ENCODE data around the gene PC.
"Not testable (repeated sequence)": the region's sequence is repeated elsewhere in the genome, so short reads cannot be mapped to it uniquely, and the experiment has no call there.

Gene PC

GRCh38 chr11:66969584-66970225 is 11.5 kb upstream of the PC start:
- no peak overlapping the region for H3K27ac Mint-ChIP-seq
- peaks cover 9% of the 10 kb centered on the region for H3K27me3 Mint-ChIP-seq
- DNase-seq: no peak
- H3K4me1 Mint-ChIP-seq: peaks cover 21% of the 10 kb centered on the region
- no peak for ATAC-seq
- H3K9me3 Mint-ChIP-seq: no peaks in the 10 kb centered on the region
- no peak overlapping the region for H3K4me3 Mint-ChIP-seq

- H3K27me3 Mint-ChIP-seq: peaks cover 9% of the 10 kb centered on the region
- no peak overlapping the region for H3K27ac Mint-ChIP-seq
- H3K4me3 Mint-ChIP-seq: no peak overlapping the region
- DNase-seq: no peak
- peaks cover 21% of the 10 kb centered on the region for H3K4me1 Mint-ChIP-seq
- no peaks in the 10 kb centered on the region for H3K9me3 Mint-ChIP-seq
- ATAC-seq: no peak
These were observed 9.7 kb upstream of the PC start for GRCh38 chr11:66967670-66968425.

GRCh38 chr11:66966351-66966750 is 8.2 kb upstream of the PC start:
- Mint-ChIP-seq H3K4me3 (no peak overlapping the region), H3K4me1 (peaks cover 21% of the 10 kb centered on the region), H3K27me3 (peaks cover 9% of the 10 kb centered on the region), H3K27ac (no peak overlapping the region), H3K9me3 (no peaks in the 10 kb centered on the region)
- no peak for DNase-seq
- no peak for ATAC-seq

GRCh38 chr11:66964495-66964894 is 6.3 kb upstream of the PC start:
- Mint-ChIP-seq H3K4me3 (no peak overlapping the region), H3K27me3 (peaks cover 9% of the 10 kb centered on the region), H3K27ac (no peak overlapping the region), H3K4me1 (peaks cover 12% of the 10 kb centered on the region), H3K9me3 (no peaks in the 10 kb centered on the region)
- no peak for DNase-seq
- ATAC-seq: no peak

- Mint-ChIP-seq H3K4me1 (peaks cover 15% of the 10 kb centered on the region), H3K27me3 (peaks cover 16% of the 10 kb centered on the region), H3K4me3 (no peak overlapping the region), H3K27ac (no peak overlapping the region), H3K9me3 (no peaks in the 10 kb centered on the region)
- no peak for DNase-seq
- ATAC-seq: no peak
These were observed 4.6 kb upstream of the PC start for GRCh38 chr11:66962801-66963200.

- Mint-ChIP-seq H3K4me3 (no peak overlapping the region), H3K4me1 (peaks cover 18% of the 10 kb centered on the region), H3K9me3 (no peaks in the 10 kb centered on the region), H3K27me3 (peaks cover 16% of the 10 kb centered on the region), H3K27ac (no peak overlapping the region)
- ATAC-seq: no peak
- no peak for DNase-seq
These were observed 4.1 kb upstream of the PC start for GRCh38 chr11:66962247-66962646.

- not testable (repeated sequence) for DNase-seq, H3K4me3 Mint-ChIP-seq, H3K27ac Mint-ChIP-seq, H3K9me3 Mint-ChIP-seq, ATAC-seq
- Mint-ChIP-seq H3K4me1 (peaks cover 23% of the 10 kb centered on the region), H3K27me3 (peaks cover 16% of the 10 kb centered on the region)
These were observed 3.6 kb upstream of the PC start for GRCh38 chr11:66961691-66962213.

GRCh38 chr11:66958956-66959274 is 732 bp upstream of the PC start:
- ATAC-seq: peak; percentile 16
- peak overlapping the region; percentile 64 to 89 for H3K27ac Mint-ChIP-seq

GRCh38 chr11:66957971-66958231 is 282 bp downstream of the PC start:
- peak; percentile 60 for ATAC-seq
- Mint-ChIP-seq H3K9me3 (no peaks in the 10 kb centered on the region), H3K27ac (peak overlapping the region in 1 of 2 donors; percentile 55), H3K4me1 (peaks cover 26% of the 10 kb centered on the region), H3K4me3 (peak overlapping the region; percentile 85), H3K27me3 (peaks cover 7% of the 10 kb centered on the region)
- DNase-seq: no peak

More at GRCh38 chr11:66958956-66959274, 732 bp upstream of the PC start:
- peak overlapping the region; percentile 85 for H3K4me3 Mint-ChIP-seq
- DNase-seq: no peak
- no peaks in the 10 kb centered on the region for H3K9me3 Mint-ChIP-seq
- peaks cover 26% of the 10 kb centered on the region for H3K4me1 Mint-ChIP-seq
- peaks cover 7% of the 10 kb centered on the region for H3K27me3 Mint-ChIP-seq

GRCh38 chr11:66956689-66957290 is 1.4 kb downstream of the PC start:
- peaks cover 7% of the 10 kb centered on the region for H3K27me3 Mint-ChIP-seq
- no peak for DNase-seq
- peak overlapping the region; percentile 85 for H3K4me3 Mint-ChIP-seq
- peaks cover 26% of the 10 kb centered on the region for H3K4me1 Mint-ChIP-seq
- H3K27ac Mint-ChIP-seq: no peak overlapping the region
- H3K9me3 Mint-ChIP-seq: no peaks in the 10 kb centered on the region
- ATAC-seq: no peak

GRCh38 chr11:66953081-66953833 is 4.9 kb downstream of the PC start:
- ATAC-seq (no peak), DNase-seq (no peak)
- no peaks in the 10 kb centered on the region for H3K27me3 Mint-ChIP-seq
- no peak overlapping the region for H3K4me3 Mint-ChIP-seq
- peaks cover 13% of the 10 kb centered on the region for H3K4me1 Mint-ChIP-seq
- H3K9me3 Mint-ChIP-seq: no peaks in the 10 kb centered on the region
- H3K27ac Mint-ChIP-seq: no peak overlapping the region

GRCh38 chr11:66951927-66952337 is 6.3 kb downstream of the PC start:
- no peak for DNase-seq
- H3K9me3 Mint-ChIP-seq: no peaks in the 10 kb centered on the region
- ATAC-seq: no peak
- H3K27ac Mint-ChIP-seq: no peak overlapping the region
- no peak overlapping the region for H3K4me3 Mint-ChIP-seq
- no peaks in the 10 kb centered on the region for H3K27me3 Mint-ChIP-seq
- peaks cover 4% of the 10 kb centered on the region for H3K4me1 Mint-ChIP-seq

- Mint-ChIP-seq H3K4me1 (no peaks in the 10 kb centered on the region), H3K9me3 (no peaks in the 10 kb centered on the region), H3K27ac (peak overlapping the region in 1 of 2 donors; percentile 64), H3K27me3 (no peaks in the 10 kb centered on the region), H3K4me3 (no peak overlapping the region)
- ATAC-seq (no peak), DNase-seq (no peak)
These were observed 7.0 kb downstream of the PC start for GRCh38 chr11:66951135-66951534.

- ATAC-seq (no peak), DNase-seq (no peak)
- Mint-ChIP-seq H3K27me3 (no peaks in the 10 kb centered on the region), H3K4me3 (no peak overlapping the region), H3K27ac (no peak overlapping the region), H3K9me3 (no peaks in the 10 kb centered on the region), H3K4me1 (no peaks in the 10 kb centered on the region)
These were observed 8.1 kb downstream of the PC start for GRCh38 chr11:66950112-66950535.

- Mint-ChIP-seq H3K27me3 (no peaks in the 10 kb centered on the region), H3K4me3 (no peak overlapping the region), H3K27ac (no peak overlapping the region), H3K9me3 (no peaks in the 10 kb centered on the region), H3K4me1 (no peaks in the 10 kb centered on the region)
- ATAC-seq (no peak), DNase-seq (no peak)
These were observed 19.5 kb downstream of the PC start for GRCh38 chr11:66938582-66939135.
